GM12892 (cell line): ENCODE measurements around the gene ELSPBP1.

Source experiments
- POLR2A ChIP-seq: IDR thresholded peaks from 2 replicates; pipeline ENCODE4 v1.6.1; 2011; ENCODE audit warnings: low read depth, low read length, control low read depth
- POLR2AphosphoS5 ChIP-seq: IDR thresholded peaks from 2 replicates; pipeline ENCODE4 v1.6.1; 2011; ENCODE audit warnings: low read depth, low read length, control low read depth
- TAF1 ChIP-seq: IDR thresholded peaks from 2 replicates; pipeline ENCODE4 v1.6.1; 2011; ENCODE audit warnings: low read depth, mild to moderate bottlenecking, control low read depth, low read length, borderline replicate concordance

- TF ChIP-seq TAF1 (no peak), POLR2AphosphoS5 (no peak), POLR2A (no peak)
These were observed 31.0 kb downstream of the ELSPBP1 start for GRCh38 chr19:48025480-48025879.
